HepG2 (cell line): Measurements from ENCODE around the gene TMEM145. TPM values are rescaled to one million over a fixed set of nuclear protein-coding genes. Genes with fewer than 3 reads are reported as not detected.

Source experiments
- ATF7 ChIP-seq, 2 experiments: fragments of 450-650 bp in 1 of 2; sonication (generic) in 1 of 2; formaldehyde crosslinking in 1 of 2; IDR thresholded peaks; 2 replicates each; pipeline versions ENCODE4 v1.4.0 to v1.6.1; 2016 to 2020; ENCODE audit warnings: antibody characterized with exemption in 1 of 2, mild to moderate bottlenecking in 1 of 2, missing genetic modification reagents in 1 of 2
- CCAR2 ChIP-seq: fragments of 200-400 bp; formaldehyde crosslinking; optimal IDR thresholded peaks from 2 replicates; pipeline ENCODE3; 2018; ENCODE audit warnings: low read depth, mild to moderate bottlenecking, low read length, moderate library complexity
- EEA1 ChIP-seq: sonication (generic); formaldehyde crosslinking; IDR thresholded peaks from 2 replicates; pipeline ENCODE4 v1.5.1; 2020; ENCODE audit warnings: mild to moderate bottlenecking, missing genetic modification reagents, borderline replicate concordance
- GFI1 ChIP-seq: sonication (generic); formaldehyde crosslinking; IDR thresholded peaks from 2 replicates; pipeline ENCODE4 v1.5.0; 2020; ENCODE audit warnings: missing genetic modification reagents, mild to moderate bottlenecking, borderline replicate concordance
- HINFP ChIP-seq: sonication (generic); formaldehyde crosslinking; IDR thresholded peaks from 2 replicates; pipeline ENCODE4 v1.4.0; 2020; ENCODE audit warnings: low read depth, mild to moderate bottlenecking, missing genetic modification reagents
- HNRNPLL ChIP-seq: fragments of 200-400 bp; formaldehyde crosslinking; IDR thresholded peaks from 2 replicates; pipeline ENCODE4 v1.6.1; 2017; ENCODE audit warnings: mild to moderate bottlenecking, low read depth, low read length; ENCODE audit not compliant: poor library complexity, severe bottlenecking
- LBX2 ChIP-seq: sonication (generic); formaldehyde crosslinking; IDR thresholded peaks from 2 replicates; pipeline ENCODE4 v1.5.0; 2020; ENCODE audit warnings: missing genetic modification reagents, mild to moderate bottlenecking, borderline replicate concordance
- MED8 ChIP-seq: sonication (generic); formaldehyde crosslinking; IDR thresholded peaks from 2 replicates; pipeline ENCODE4 v1.8.1; 2023; ENCODE audit warnings: mild to moderate bottlenecking, missing genetic modification reagents; ENCODE audit not compliant: insufficient replicate concordance
- NFYB ChIP-seq: sonication (generic); formaldehyde crosslinking; IDR thresholded peaks from 2 replicates; pipeline ENCODE4 v1.4.0; 2020; ENCODE audit warnings: missing genetic modification reagents
- PAXIP1 ChIP-seq: sonication (generic); formaldehyde crosslinking; conservative IDR thresholded peaks from 2 replicates; pipeline ENCODE4 v1.4.0; 2020; ENCODE audit warnings: mild to moderate bottlenecking, missing genetic modification reagents, moderate library complexity
- SP140L ChIP-seq: sonication (generic); formaldehyde crosslinking; IDR thresholded peaks from 2 replicates; pipeline ENCODE4 v1.4.0; 2020; ENCODE audit warnings: missing genetic modification reagents, borderline replicate concordance
- XRCC5 ChIP-seq: fragments of 200-400 bp; formaldehyde crosslinking; optimal IDR thresholded peaks from 2 replicates; pipeline ENCODE3; 2017; ENCODE audit warnings: mild to moderate bottlenecking, low read length
- ZBTB21 ChIP-seq: sonication (generic); formaldehyde crosslinking; IDR thresholded peaks from 2 replicates; pipeline ENCODE4 v1.4.0; 2020; ENCODE audit warnings: missing genetic modification reagents
- ZFP90 ChIP-seq: sonication (generic); formaldehyde crosslinking; IDR thresholded peaks from 2 replicates; pipeline ENCODE4 v1.8.0; 2022; ENCODE audit warnings: missing genetic modification reagents, mild to moderate bottlenecking, inconsistent platforms, borderline replicate concordance
- ZNF414 ChIP-seq: sonication (generic); formaldehyde crosslinking; IDR thresholded peaks from 2 replicates; pipeline ENCODE4 v1.5.0; 2020; ENCODE audit warnings: missing genetic modification reagents
- ZNF446 ChIP-seq: sonication (generic); formaldehyde crosslinking; IDR thresholded peaks from 2 replicates; pipeline ENCODE4 v1.5.0; 2020; ENCODE audit warnings: mild to moderate bottlenecking, missing genetic modification reagents
- ZNF503 ChIP-seq: sonication (generic); formaldehyde crosslinking; IDR thresholded peaks from 2 replicates; pipeline ENCODE4 v1.4.0; 2020; ENCODE audit warnings: missing genetic modification reagents
- ZNF615 ChIP-seq: sonication (generic); formaldehyde crosslinking; IDR thresholded peaks from 2 replicates; pipeline ENCODE4 v1.5.0; 2020; ENCODE audit warnings: mild to moderate bottlenecking, missing genetic modification reagents, borderline replicate concordance
- ZNF720 ChIP-seq: sonication (generic); formaldehyde crosslinking; IDR thresholded peaks from 2 replicates; pipeline ENCODE4 v1.4.0; 2020; ENCODE audit warnings: missing genetic modification reagents
- ZSCAN12 ChIP-seq: sonication (generic); formaldehyde crosslinking; IDR thresholded peaks from 2 replicates; pipeline ENCODE4 v1.9.0; 2021; ENCODE audit warnings: mild to moderate bottlenecking, missing genetic modification reagents
- polyA plus RNA-seq, 8 experiments: library from polyadenylated mRNA; depleted of rRNA in 3 of 8; stranded (reverse) in 7 of 8; unstranded in 1 of 8; fragments of >200 nt; fragmentation: Illumina TruSeq in 4 of 8; extraction: Trizol in 4 of 8; gene quantifications; 2 replicates each; pipeline versions ENCODE4 v1.2.1 to v1.2.3, GENCODE V29; 2011 to 2016; ENCODE audit warnings: low read depth in 4 of 8, missing spikeins in 1 of 8, mixed read lengths in 1 of 8; ENCODE audit not compliant: insufficient read depth in 1 of 8
- total RNA-seq, 5 experiments: library from RNA; depleted of rRNA; stranded (reverse); fragments of >200 nt; fragmentation: Illumina TruSeq; extraction: Trizol; gene quantifications; 2 replicates each; pipeline ENCODE4 v1.2.3, GENCODE V29; 2016; ENCODE audit warnings: low read depth in 1 of 5

Gene TMEM145
- total and polyA plus RNA-seq, 2 of the 13 experiments (the other 11 are each of a cell fraction or from before 2014, with no cell fraction given): 0.07 to 5.1 TPM

- TF ChIP-seq ZNF503 (CRISPR knock-in tag) (no peak), ZFP90 (CRISPR knock-in tag) (0 out of 2 replicates have a peak, but pooled peaks have one; percentile 28), GFI1 (CRISPR knock-in tag) (peak; percentile 29; the same call in 1 of the 2 replicates), XRCC5 (no peak), ZNF720 (CRISPR knock-in tag) (no peak), ZNF446 (CRISPR knock-in tag) (no peak), ATF7 (IDR thresholded peaks at IDR 0.05) (no peak), ATF7 (CRISPR knock-in tag; IDR thresholded peaks at IDR 0.05) (0 out of 2 replicates have a peak, but pooled peaks have one; percentile 53), HINFP (CRISPR knock-in tag) (0 out of 2 replicates have a peak, but pooled peaks have one; percentile 5), LBX2 (CRISPR knock-in tag) (0 out of 2 replicates have a peak, but pooled peaks have one; percentile 36), ZBTB21 (CRISPR knock-in tag) (no peak), ZNF414 (CRISPR knock-in tag) (no peak), CCAR2 (no peak), PAXIP1 (CRISPR knock-in tag) (no peak), ZSCAN12 (CRISPR knock-in tag) (no peak), MED8 (no peak), SP140L (CRISPR knock-in tag) (no peak), NFYB (no peak), ZNF615 (CRISPR knock-in tag) (no peak), EEA1 (no peak), HNRNPLL (peak; percentile 38)
These were observed 31.8 kb upstream of the TMEM145 start (continued) for GRCh38 chr19:42281146-42281826.
